Suprapubic skin (tissue), 4 donors: ENCODE data around the gene TUBG2. TPM values are rescaled to one million over a fixed set of nuclear protein-coding genes. Genes with fewer than 3 reads are reported as not detected.
"Not testable (repeated sequence)": the region's sequence is repeated elsewhere in the genome, so short reads cannot be mapped to it uniquely, and the experiment has no call there.

Source experiments
- DNase-seq, 2 donors: peaks; one replicate each; pipeline ENCODE4 v3.0.0-alpha.2; 2019; ENCODE audit warnings: low spot score in 2 of 2
- H3K27ac ChIP-seq: fragments of 200-600 bp; sonication (generic); one replicate; pipeline ENCODE4 v1.5.1; 2019
- H3K27me3 ChIP-seq: fragments of 200-600 bp; sonication (generic); one replicate; pipeline ENCODE4 v1.5.1; 2019
- H3K36me3 ChIP-seq: fragments of 200-600 bp; sonication (generic); one replicate; pipeline ENCODE4 v1.5.1; 2019
- H3K4me1 ChIP-seq: fragments of 200-600 bp; sonication (generic); one replicate; pipeline ENCODE4 v1.5.1; 2019
- H3K4me3 ChIP-seq: fragments of 200-600 bp; sonication (generic); one replicate; pipeline ENCODE4 v1.5.1; 2019; ENCODE audit warnings: mild to moderate bottlenecking
- H3K9me3 ChIP-seq: fragments of 200-600 bp; sonication (generic); one replicate; pipeline ENCODE4 v1.5.1; 2019
- EP300 ChIP-seq: sonication (generic); formaldehyde crosslinking; IDR thresholded peaks from one replicate; pipeline ENCODE4 v1.6.1; 2017; ENCODE audit warnings: antibody characterized with exemption
- POLR2A ChIP-seq, 2 donors: fragments of 450-650 bp; IDR thresholded peaks; one replicate each; pipeline ENCODE4 v1.6.1; 2017; ENCODE audit warnings: antibody characterized with exemption in 2 of 2, mild to moderate bottlenecking in 2 of 2, moderate library complexity in 2 of 2
- POLR2AphosphoS5 ChIP-seq, 3 donors: sonication (generic); formaldehyde crosslinking; IDR thresholded peaks; one replicate each; pipeline ENCODE4 v1.6.1; 2017; ENCODE audit warnings: antibody characterized with exemption in 3 of 3
- WGBS: methylation state at CpG from one replicate; pipeline ENCODE4 v1.1.5; 2018; 5-methylcytosine and 5-hydroxymethylcytosine counted together
- total RNA-seq, 4 donors: library from RNA; depleted of rRNA; stranded (reverse); fragments of >200 nt; gene quantifications; one replicate each; pipeline ENCODE4 v1.1.0, GENCODE V29; 2016
- TF ChIP-seq, protein P1 (sequence below), 2 donors: fragments of 200-600 bp in 1 of 2; fragments of 450-650 bp in 1 of 2; sonication (generic) in 1 of 2; IDR thresholded peaks; one replicate each; pipeline ENCODE4 v1.5.1; 2016 to 2019; ENCODE audit warnings: antibody characterized with exemption in 2 of 2, mild to moderate bottlenecking in 1 of 2, moderate library complexity in 1 of 2

Gene TUBG2
- total RNA-seq, 4 donors from 2014 or later: 10.9 to 32.3 (median 12.7) TPM

DNA sequence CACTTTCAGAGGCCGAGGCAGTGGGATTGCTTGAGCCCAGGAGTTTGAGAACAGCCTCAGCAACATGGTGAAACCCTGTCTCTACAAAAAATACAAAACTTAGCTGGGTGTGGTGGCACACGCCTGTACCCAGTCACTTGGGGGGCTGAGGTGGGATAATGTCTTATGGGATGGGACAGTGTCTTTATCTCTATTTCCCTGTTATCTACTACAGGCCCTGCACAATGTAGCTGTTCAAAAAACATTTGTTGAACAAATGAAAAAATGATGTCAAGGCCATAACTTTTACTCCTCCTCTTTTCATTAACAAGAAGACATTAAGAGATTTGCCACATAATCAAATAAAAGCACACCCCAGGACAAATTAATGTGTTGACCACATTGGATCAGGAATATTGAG, 35.8 kb upstream of the TUBG2 start:
- WGBS: 83% methylated on average over 2 of the region's 2 CpGs

DNA sequence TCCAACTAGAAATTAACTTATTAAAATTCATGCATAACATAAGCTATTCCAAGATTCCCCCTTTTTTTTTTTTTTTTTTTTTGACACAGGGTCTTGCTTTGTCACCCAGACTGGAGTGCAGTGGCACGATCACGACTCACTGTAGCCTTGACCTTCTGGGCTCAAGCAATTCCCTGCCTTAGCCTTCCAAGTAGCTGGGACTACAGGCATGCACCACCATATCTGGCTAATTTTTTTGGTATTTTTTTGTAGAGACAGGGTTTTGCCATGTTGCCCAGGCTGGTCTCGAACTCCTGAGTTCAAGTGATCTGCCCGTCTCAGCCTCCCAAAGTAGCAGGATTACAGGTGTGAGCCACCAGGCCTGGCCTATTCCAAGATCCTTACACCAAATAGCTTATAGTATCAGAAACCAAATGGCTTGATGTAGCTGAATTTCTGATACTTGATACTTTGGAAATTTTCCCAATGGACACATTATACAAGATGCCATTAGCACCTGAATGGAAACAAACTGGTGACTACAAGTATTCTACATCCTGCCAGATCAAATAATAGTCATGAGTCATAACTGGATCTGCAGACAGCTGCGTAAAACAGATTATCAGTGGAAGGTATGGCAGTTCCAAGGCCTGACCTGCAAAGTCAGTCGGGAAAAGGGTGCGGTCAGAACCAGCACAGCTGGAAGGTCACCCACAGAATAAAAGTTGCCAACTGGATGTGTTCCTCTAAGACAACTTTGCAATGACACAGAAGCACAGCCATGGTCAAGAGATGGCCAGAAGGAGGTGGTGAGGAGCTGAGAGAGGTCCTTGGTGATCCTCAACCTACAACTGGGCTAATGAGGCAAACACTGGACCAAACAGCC, 35.1 kb upstream of the TUBG2 start:
- H3K9me3 ChIP-seq: no peaks in the 10 kb centered on the region
- peak overlapping the region; percentile 40 for H3K27ac ChIP-seq
- DNase-seq: no peak
- TF ChIP-seq, protein P1, sequence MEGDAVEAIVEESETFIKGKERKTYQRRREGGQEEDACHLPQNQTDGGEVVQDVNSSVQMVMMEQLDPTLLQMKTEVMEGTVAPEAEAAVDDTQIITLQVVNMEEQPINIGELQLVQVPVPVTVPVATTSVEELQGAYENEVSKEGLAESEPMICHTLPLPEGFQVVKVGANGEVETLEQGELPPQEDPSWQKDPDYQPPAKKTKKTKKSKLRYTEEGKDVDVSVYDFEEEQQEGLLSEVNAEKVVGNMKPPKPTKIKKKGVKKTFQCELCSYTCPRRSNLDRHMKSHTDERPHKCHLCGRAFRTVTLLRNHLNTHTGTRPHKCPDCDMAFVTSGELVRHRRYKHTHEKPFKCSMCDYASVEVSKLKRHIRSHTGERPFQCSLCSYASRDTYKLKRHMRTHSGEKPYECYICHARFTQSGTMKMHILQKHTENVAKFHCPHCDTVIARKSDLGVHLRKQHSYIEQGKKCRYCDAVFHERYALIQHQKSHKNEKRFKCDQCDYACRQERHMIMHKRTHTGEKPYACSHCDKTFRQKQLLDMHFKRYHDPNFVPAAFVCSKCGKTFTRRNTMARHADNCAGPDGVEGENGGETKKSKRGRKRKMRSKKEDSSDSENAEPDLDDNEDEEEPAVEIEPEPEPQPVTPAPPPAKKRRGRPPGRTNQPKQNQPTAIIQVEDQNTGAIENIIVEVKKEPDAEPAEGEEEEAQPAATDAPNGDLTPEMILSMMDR (IDR thresholded peaks at IDR 0.05): no peak
- peak in 1 of 3 donors; percentile 4 for TF ChIP-seq POLR2AphosphoS5 (IDR thresholded peaks at IDR 0.05)
- WGBS: 65% methylated on average over 7 of the region's 7 CpGs
- no peaks in the 10 kb centered on the region for H3K36me3 ChIP-seq
- H3K4me3 ChIP-seq: no peak overlapping the region
- peaks cover 9% of the 10 kb centered on the region for H3K4me1 ChIP-seq
- no peaks in the 10 kb centered on the region for H3K27me3 ChIP-seq

More for the DNA sequence above, 35.8 kb upstream of the TUBG2 start:
- TF ChIP-seq POLR2A (IDR thresholded peaks at IDR 0.05) (no peak), EP300 (no peak), POLR2AphosphoS5 (IDR thresholded peaks at IDR 0.05) (no peak)
- TF ChIP-seq, protein P1 (IDR thresholded peaks at IDR 0.05): no peak
- Histone ChIP-seq H3K4me3 (no peak overlapping the region), H3K36me3 (no peaks in the 10 kb centered on the region), H3K27me3 (no peaks in the 10 kb centered on the region), H3K27ac (no peak overlapping the region), H3K9me3 (no peaks in the 10 kb centered on the region), H3K4me1 (peaks cover 14% of the 10 kb centered on the region)
- no peak for DNase-seq

DNA sequence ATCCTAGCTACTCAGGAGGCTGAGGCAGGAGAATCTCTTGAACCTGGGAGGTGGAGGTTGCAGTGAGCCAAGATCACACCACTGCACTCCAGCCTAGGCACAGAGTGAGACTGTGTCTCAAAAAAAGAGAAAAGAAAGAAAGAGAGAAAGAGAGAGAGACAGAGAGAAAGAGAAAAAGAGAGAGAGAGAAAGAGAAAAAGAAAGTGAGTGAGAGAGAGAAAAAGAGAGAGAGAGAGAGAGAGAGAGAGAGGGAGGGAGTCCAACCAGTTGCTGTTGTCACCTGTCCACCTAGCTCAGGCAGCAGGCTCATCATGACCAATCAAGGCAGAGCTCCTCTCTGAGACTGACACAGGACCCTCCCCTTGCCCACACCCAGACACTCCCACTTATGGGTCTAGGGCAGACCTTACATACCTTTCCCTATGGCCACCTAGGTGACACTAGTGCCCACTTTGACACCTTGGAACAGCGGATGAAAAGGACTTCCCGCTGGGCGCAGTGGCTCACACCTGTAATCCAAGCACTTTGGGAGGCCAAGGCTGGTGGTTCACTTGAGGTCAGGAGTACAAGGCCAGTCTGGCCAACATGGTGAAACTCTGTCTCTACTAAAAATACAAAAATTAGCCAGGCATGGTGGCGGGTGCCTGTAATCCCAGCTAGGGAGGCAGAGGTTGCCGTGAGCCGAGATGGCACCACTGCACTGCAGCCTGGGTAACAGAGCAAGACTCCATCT, 31.9 kb upstream of the TUBG2 start:
- not testable (repeated sequence) for H3K36me3 ChIP-seq, H3K27me3 ChIP-seq, H3K27ac ChIP-seq, DNase-seq, H3K4me3 ChIP-seq, H3K9me3 ChIP-seq
- peaks cover 20% of the 10 kb centered on the region for H3K4me1 ChIP-seq
- WGBS: 98% methylated on average over 6 of the region's 6 CpGs

DNA sequence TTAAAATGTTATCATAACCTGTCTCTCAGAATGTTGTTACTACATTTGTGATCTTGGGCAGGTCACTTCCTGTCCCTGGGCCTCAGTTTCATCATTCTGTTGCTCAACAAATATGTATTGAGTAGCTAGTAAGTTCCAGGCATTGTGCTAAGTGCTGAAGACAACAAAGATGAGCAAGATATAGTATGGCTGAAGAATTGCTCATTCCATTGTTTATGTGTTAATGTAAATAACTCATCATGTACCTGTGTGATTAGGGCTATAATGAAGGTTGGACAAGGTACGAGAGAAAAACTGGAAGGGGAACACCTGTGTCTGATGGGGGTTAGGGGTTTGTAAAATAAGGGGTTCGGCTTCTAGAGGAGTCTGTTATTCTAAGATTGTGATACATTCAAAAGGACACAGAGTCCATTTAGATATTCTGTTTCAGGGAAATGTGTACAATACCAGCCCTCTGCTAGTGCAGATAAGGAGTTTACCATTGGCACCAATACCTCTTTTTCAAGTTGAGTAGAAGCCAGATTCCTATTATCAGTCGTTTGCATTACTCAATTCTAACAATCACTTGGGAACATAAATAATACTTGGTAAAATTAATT, 29.6 kb upstream of the TUBG2 start:
- H3K4me3 ChIP-seq: no peak overlapping the region
- H3K36me3 ChIP-seq: no peaks in the 10 kb centered on the region
- DNase-seq: no peak
- TF ChIP-seq POLR2AphosphoS5 (IDR thresholded peaks at IDR 0.05) (no peak), POLR2A (IDR thresholded peaks at IDR 0.05) (no peak), EP300 (no peak)
- TF ChIP-seq, protein P1 (IDR thresholded peaks at IDR 0.05): no peak
- no peak overlapping the region for H3K27ac ChIP-seq
- no peaks in the 10 kb centered on the region for H3K9me3 ChIP-seq
- no peaks in the 10 kb centered on the region for H3K27me3 ChIP-seq
- H3K4me1 ChIP-seq: peaks cover 15% of the 10 kb centered on the region
- WGBS: 66% methylated on average over 3 of the region's 3 CpGs

DNA sequence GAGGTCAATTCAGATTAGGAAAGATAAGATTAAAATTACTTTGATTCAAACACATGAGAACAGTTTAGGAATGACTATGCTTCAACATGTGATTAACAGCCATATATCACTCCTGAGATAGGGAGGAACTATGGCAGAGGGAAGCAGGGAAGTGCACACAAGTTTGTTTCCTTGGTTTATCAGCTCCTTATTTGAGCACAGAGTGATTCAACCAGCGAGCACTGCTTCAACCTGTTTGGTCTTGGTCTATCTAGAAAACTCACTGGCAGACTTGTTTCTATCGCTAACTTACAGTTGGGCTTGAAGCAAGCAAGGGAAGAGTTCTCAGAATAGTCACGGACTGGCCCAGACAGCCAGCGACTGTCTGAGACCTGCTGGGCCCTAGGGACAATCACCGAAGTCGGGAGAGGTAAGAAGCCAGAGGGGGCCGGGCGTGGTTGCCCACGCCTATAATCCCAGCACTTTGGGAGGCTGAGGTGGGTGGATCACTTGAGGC, 26.1 kb upstream of the TUBG2 start:
- no peak for DNase-seq
- Histone ChIP-seq H3K27ac (peak overlapping the region; percentile 41), H3K36me3 (no peaks in the 10 kb centered on the region), H3K27me3 (no peaks in the 10 kb centered on the region), H3K9me3 (no peaks in the 10 kb centered on the region), H3K4me1 (peaks cover 13% of the 10 kb centered on the region), H3K4me3 (no peak overlapping the region)
- TF ChIP-seq, protein P1 (IDR thresholded peaks at IDR 0.05): no peak
- TF ChIP-seq POLR2A (IDR thresholded peaks at IDR 0.05) (no peak), EP300 (no peak), POLR2AphosphoS5 (IDR thresholded peaks at IDR 0.05) (no peak)
- 67% methylated on average over 9 of the region's 9 CpGs for WGBS
